SW480 (cell line): Measurements from ENCODE around the gene NDUFS8.

Source experiments
- DNase-seq: peaks from one replicate; pipeline ENCODE4 v3.0.0-alpha.2; 2016; ENCODE audit warnings: low spot score

Gene NDUFS8

GRCh38 chr11:68080860-68081259 lies 50.4 kb downstream of the NDUFS8 start:
- no peak for DNase-seq

GRCh38 chr11:68081691-68082090 lies 51.2 kb downstream of the NDUFS8 start:
- no peak for DNase-seq

DNA sequence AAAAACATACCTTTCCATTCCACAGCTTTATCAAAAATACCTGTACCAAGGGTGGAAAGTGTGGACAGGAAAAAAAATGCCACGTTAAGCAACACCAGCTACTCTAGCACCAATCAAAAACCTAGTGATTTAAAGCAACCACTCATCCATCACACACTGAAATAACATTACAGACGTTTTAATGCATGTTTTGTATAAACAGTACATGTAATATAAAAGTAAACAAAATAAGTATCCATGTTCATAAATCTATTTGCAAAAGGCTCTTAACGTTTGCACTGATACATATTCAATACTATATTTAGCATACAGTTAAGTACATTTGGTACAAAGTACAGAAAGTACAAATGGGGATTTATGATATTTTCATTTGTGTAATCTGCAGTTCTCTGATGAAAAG lies 52.0 kb downstream of the NDUFS8 start:
- no peak for DNase-seq

- DNase-seq = no peak
These were observed 53.0 kb downstream of the NDUFS8 start for GRCh38 chr11:68083517-68083916.
